Measurements from ENCODE around the gene MAGI2.

The MAGI2 gene

DNA sequence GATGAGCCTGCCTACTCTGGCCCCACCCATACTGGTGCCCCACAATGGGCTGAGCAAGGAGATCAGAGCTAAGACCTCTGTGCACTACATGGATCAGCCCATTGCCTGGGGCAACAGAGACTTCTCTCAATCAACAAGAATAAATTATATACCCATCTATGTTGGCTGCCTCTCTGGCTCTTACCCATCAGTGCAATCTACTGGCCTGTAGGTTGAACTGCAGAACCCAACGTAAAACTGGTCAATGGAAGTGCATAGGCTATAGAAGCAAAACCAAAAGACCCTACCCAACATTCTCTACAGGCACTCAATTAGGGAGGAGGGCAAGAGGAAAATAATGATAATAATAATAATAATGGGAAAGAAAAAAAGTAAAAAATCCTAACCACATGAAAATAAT, 574.3 kb downstream of the MAGI2 start:
- no peaks in the 10 kb centered on the region for H3K27me3 ChIP-seq (ENCODE audit: control insufficient read depth, low read length)
- H3K4me1 ChIP-seq (ENCODE audit: control insufficient read depth, low read length) = no peaks in the 10 kb centered on the region
- H3F3A ChIP-seq (ENCODE audit: control insufficient read depth, insufficient read depth) = no peaks in the 10 kb centered on the region
- H3K27ac ChIP-seq (ENCODE audit: low read depth, low read length) = no peak overlapping the region
- H3K9me2 ChIP-seq (replicated peaks; ENCODE audit: control insufficient read depth, low read length) = no peaks in the 10 kb centered on the region
- no peaks in the 10 kb centered on the region for H3K9me3 ChIP-seq (ENCODE audit: control insufficient read depth, insufficient read depth, low read length)
- no peak overlapping the region for H3K4me2 ChIP-seq (ENCODE audit: low read length)
- no peak for TF ChIP-seq EZH2phosphoT487 (IDR thresholded peaks at IDR 0.05; ENCODE audit: borderline replicate concordance, low read length)
- TF ChIP-seq, protein P1, sequence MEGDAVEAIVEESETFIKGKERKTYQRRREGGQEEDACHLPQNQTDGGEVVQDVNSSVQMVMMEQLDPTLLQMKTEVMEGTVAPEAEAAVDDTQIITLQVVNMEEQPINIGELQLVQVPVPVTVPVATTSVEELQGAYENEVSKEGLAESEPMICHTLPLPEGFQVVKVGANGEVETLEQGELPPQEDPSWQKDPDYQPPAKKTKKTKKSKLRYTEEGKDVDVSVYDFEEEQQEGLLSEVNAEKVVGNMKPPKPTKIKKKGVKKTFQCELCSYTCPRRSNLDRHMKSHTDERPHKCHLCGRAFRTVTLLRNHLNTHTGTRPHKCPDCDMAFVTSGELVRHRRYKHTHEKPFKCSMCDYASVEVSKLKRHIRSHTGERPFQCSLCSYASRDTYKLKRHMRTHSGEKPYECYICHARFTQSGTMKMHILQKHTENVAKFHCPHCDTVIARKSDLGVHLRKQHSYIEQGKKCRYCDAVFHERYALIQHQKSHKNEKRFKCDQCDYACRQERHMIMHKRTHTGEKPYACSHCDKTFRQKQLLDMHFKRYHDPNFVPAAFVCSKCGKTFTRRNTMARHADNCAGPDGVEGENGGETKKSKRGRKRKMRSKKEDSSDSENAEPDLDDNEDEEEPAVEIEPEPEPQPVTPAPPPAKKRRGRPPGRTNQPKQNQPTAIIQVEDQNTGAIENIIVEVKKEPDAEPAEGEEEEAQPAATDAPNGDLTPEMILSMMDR (IDR thresholded peaks at IDR 0.05; ENCODE audit: low read depth, low read length, poor library complexity, severe bottlenecking) = no peak
- H3K79me2 ChIP-seq (ENCODE audit: control insufficient read depth, low read length) = no peaks in the 10 kb centered on the region
- H3K4me3 ChIP-seq (ENCODE audit: low read length) = no peak overlapping the region
- H4K20me1 ChIP-seq (ENCODE audit: control insufficient read depth, insufficient read depth, low read depth, low read length) = no peaks in the 10 kb centered on the region
- no peaks in the 10 kb centered on the region for H3K36me3 ChIP-seq (ENCODE audit: control insufficient read depth, low read length)

DNA sequence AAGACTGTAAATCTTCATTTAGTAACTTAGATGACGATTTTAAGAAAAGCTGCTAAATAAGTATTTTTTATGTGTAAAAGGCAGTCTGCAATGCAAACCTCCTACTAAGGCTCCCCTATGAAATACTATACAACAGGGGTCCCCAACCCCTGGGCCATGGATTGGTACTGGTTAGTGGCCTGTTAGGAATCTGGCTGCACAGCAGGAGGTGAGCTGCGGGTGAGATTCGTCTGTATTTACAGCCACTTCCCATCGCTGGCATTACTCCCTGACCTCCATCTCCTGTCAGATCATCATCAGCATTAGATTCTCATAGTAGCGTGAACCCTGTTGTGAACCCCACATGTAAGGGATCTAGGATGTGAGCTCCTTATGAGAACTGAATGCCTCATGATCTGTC, 580.4 kb downstream of the MAGI2 start:
- no peak overlapping the region for H3K27ac ChIP-seq (ENCODE audit: low read depth, low read length)
- TF ChIP-seq, protein P1 (IDR thresholded peaks at IDR 0.05; ENCODE audit: low read depth, low read length, poor library complexity, severe bottlenecking) = no peak
- TF ChIP-seq EZH2phosphoT487 (IDR thresholded peaks at IDR 0.05; ENCODE audit: borderline replicate concordance, low read length) = no peak

DNA sequence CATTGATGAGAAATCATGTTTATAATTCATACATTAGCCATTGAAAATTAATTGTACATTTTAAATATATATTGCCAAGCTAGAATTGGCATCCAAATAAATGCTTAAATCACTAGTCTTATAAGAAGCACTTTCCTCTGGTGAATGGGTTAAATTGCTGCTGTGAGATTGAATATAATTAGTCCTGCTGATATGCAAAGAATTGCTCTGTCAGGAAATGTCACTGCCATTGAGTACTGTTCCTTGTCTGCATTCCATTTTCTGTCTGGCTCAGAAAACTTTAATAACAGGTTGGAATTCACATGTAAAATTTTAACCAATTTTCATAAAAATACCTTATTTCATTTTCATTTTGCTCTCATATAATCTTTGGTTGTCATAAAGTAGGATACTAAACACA, 589.1 kb downstream of the MAGI2 start:
- Histone ChIP-seq H3K4me2 (ENCODE audit: low read length) (no peak overlapping the region), H3K4me3 (ENCODE audit: low read length) (no peak overlapping the region), H3K27me3 (ENCODE audit: control insufficient read depth, low read length) (no peaks in the 10 kb centered on the region), H3K79me2 (ENCODE audit: control insufficient read depth, low read length) (no peaks in the 10 kb centered on the region), H3K27ac (ENCODE audit: low read depth, low read length) (no peak overlapping the region), H3F3A (ENCODE audit: control insufficient read depth, insufficient read depth) (no peaks in the 10 kb centered on the region), H4K20me1 (ENCODE audit: control insufficient read depth, insufficient read depth, low read depth, low read length) (no peaks in the 10 kb centered on the region), H3K9me2 (replicated peaks; ENCODE audit: control insufficient read depth, low read length) (no peaks in the 10 kb centered on the region), H3K9me3 (ENCODE audit: control insufficient read depth, insufficient read depth, low read length) (no peaks in the 10 kb centered on the region), H3K36me3 (ENCODE audit: control insufficient read depth, low read length) (no peaks in the 10 kb centered on the region), H3K4me1 (ENCODE audit: control insufficient read depth, low read length) (no peaks in the 10 kb centered on the region)
- TF ChIP-seq EZH2phosphoT487 (IDR thresholded peaks at IDR 0.05; ENCODE audit: borderline replicate concordance, low read length) = no peak
- TF ChIP-seq, protein P1 (IDR thresholded peaks at IDR 0.05; ENCODE audit: low read depth, low read length, poor library complexity, severe bottlenecking) = no peak

More for the DNA sequence above, 580.4 kb downstream of the MAGI2 start:
- Histone ChIP-seq H3K36me3 (ENCODE audit: control insufficient read depth, low read length) (no peaks in the 10 kb centered on the region), H3K4me3 (ENCODE audit: low read length) (no peak overlapping the region), H3K9me3 (ENCODE audit: control insufficient read depth, insufficient read depth, low read length) (no peaks in the 10 kb centered on the region; the same call in 1 of the 2 replicates), H4K20me1 (ENCODE audit: control insufficient read depth, insufficient read depth, low read depth, low read length) (no peaks in the 10 kb centered on the region), H3K4me1 (ENCODE audit: control insufficient read depth, low read length) (no peaks in the 10 kb centered on the region), H3K79me2 (ENCODE audit: control insufficient read depth, low read length) (no peaks in the 10 kb centered on the region), H3F3A (ENCODE audit: control insufficient read depth, insufficient read depth) (no peaks in the 10 kb centered on the region), H3K4me2 (ENCODE audit: low read length) (no peak overlapping the region), H3K9me2 (replicated peaks; ENCODE audit: control insufficient read depth, low read length) (no peaks in the 10 kb centered on the region), H3K27me3 (ENCODE audit: control insufficient read depth, low read length) (no peaks in the 10 kb centered on the region)

DNA sequence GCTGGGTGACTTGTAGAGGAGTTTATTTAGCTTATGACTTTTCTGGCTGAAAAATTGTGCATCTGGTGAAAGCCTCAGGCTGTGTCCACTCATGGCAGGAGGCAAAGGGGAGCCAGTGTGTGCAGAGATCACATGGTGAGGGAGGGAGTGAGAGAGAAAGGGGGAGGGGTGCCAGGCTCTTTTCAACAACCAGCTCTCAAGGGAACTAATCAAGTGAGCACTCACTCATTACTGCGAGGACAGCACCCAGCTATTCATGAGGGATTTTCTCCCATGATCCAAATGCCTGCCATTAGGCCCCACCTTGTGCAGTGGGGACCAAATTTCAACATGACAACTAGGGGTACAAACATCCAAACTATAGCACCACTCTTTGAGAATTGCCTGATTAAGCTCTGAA, 590.2 kb downstream of the MAGI2 start:
- Histone ChIP-seq H3F3A (ENCODE audit: control insufficient read depth, insufficient read depth) (no peaks in the 10 kb centered on the region), H3K79me2 (ENCODE audit: control insufficient read depth, low read length) (no peaks in the 10 kb centered on the region), H3K9me3 (ENCODE audit: control insufficient read depth, insufficient read depth, low read length) (no peaks in the 10 kb centered on the region), H3K9me2 (replicated peaks; ENCODE audit: control insufficient read depth, low read length) (no peaks in the 10 kb centered on the region), H3K4me3 (ENCODE audit: low read length) (no peak overlapping the region), H3K4me1 (ENCODE audit: control insufficient read depth, low read length) (no peaks in the 10 kb centered on the region), H3K36me3 (ENCODE audit: control insufficient read depth, low read length) (no peaks in the 10 kb centered on the region), H3K27ac (ENCODE audit: low read depth, low read length) (no peak overlapping the region), H4K20me1 (ENCODE audit: control insufficient read depth, insufficient read depth, low read depth, low read length) (no peaks in the 10 kb centered on the region), H3K4me2 (ENCODE audit: low read length) (no peak overlapping the region), H3K27me3 (ENCODE audit: control insufficient read depth, low read length) (no peaks in the 10 kb centered on the region)
- no peak for TF ChIP-seq EZH2phosphoT487 (IDR thresholded peaks at IDR 0.05; ENCODE audit: borderline replicate concordance, low read length)
- TF ChIP-seq, protein P1 (IDR thresholded peaks at IDR 0.05; ENCODE audit: low read depth, low read length, poor library complexity, severe bottlenecking) = no peak
